ENCODE results near the gene STUB1.

GRCh38 chr16:718922-719321 lies 38.7 kb downstream of the STUB1 start:
- TF ChIP-seq CTCF (IDR thresholded peaks at IDR 0.05; ENCODE audit: low read length) (no peak), EZH2 (IDR thresholded peaks at IDR 0.05; ENCODE audit: borderline replicate concordance, low read length) (no peak)

Data from OCI-LY1 (cell line).